Measurements from ENCODE around the gene HTR3C.

GRCh38 chr3:184042617-184043016 lies 10.2 kb upstream of the HTR3C start:
- TF ChIP-seq CTCF (IDR thresholded peaks at IDR 0.05) = no peak
- TF ChIP-seq POLR2A (IDR thresholded peaks at IDR 0.05) = no peak
